Measurements from ENCODE around the gene PFDN1.

GRCh38 chr5:140273401-140273877 lies 29.5 kb downstream of the PFDN1 start:
- TF ChIP-seq CTCF (IDR thresholded peaks at IDR 0.05; ENCODE audit: poor library complexity): no peak
- TF ChIP-seq EZH2 (IDR thresholded peaks at IDR 0.05; ENCODE audit: borderline replicate concordance): no peak

Data from hepatocyte (in vitro differentiated cells).